Panc1 (cell line): ENCODE results near the gene MRPS27. TPM values are rescaled to one million over a fixed set of nuclear protein-coding genes. Genes with fewer than 3 reads are reported as not detected.

Experiments used
- ATAC-seq: fragments of 200-7000 bp; cut with Tn5 transposase; 2 replicates; pipeline ENCODE4 v1.9.1; 2020; ENCODE audit warnings: mild to moderate bottlenecking, moderate library complexity
- BruUV-seq: library from RNA; stranded (reverse); fragments of 400-500 nt; replicated peaks from 2 replicates; lab custom pipeline; 2021; lab: Mats Ljungman, UMichigan
- CTCF ChIA-PET: fragments of 300-600 bp; sonication (Branson Sonifier 250); formaldehyde crosslinking; loops from one replicate; lab custom pipeline; 2022; ENCODE audit warnings: antibody characterized with exemption; lab: Charles Lee
- POLR2A ChIA-PET: fragments of 300-600 bp; sonication (Branson Sonifier 250); formaldehyde crosslinking; loops from one replicate; lab custom pipeline; 2022; ENCODE audit warnings: antibody characterized with exemption; lab: Charles Lee
- DNase-seq: peaks from one replicate; pipeline ENCODE4 v3.0.0-alpha.2; 2010; ENCODE audit warnings: low read depth, low spot score
- H3K27ac ChIP-seq: 2 replicates; pipeline ENCODE4 v1.5.1; 2011; ENCODE audit warnings: mild to moderate bottlenecking, low read length, inconsistent platforms
- H3K27me3 ChIP-seq: fragments of 200-500 bp; sonication (Bioruptor generic); 2 replicates; pipeline ENCODE4 v1.6.0; 2014; ENCODE audit warnings: low read length, inconsistent platforms; ENCODE audit not compliant: control insufficient read depth, insufficient read depth
- H3K36me3 ChIP-seq: fragments of 200-500 bp; sonication (Bioruptor generic); 2 replicates; pipeline ENCODE4 v1.5.1; 2014; ENCODE audit warnings: inconsistent platforms, mild to moderate bottlenecking, low read length, moderate library complexity; ENCODE audit not compliant: control insufficient read depth, insufficient read depth
- H3K4me1 ChIP-seq: 2 replicates; pipeline ENCODE4 v1.5.1; 2011; ENCODE audit warnings: inconsistent platforms, mild to moderate bottlenecking, low read length, moderate library complexity; ENCODE audit not compliant: control insufficient read depth, insufficient read depth
- H3K4me3 ChIP-seq, 2 experiments: 2 replicates each; pipeline ENCODE4 v1.5.1; 2011 to 2012; ENCODE audit warnings: low read depth in 2 of 2, low read length in 2 of 2, mild to moderate bottlenecking in 2 of 2, inconsistent platforms in 1 of 2, moderate library complexity in 1 of 2
- H3K9me3 ChIP-seq: fragments of 200-500 bp; sonication (Bioruptor generic); 2 replicates; pipeline ENCODE4 v1.5.1; 2014; ENCODE audit warnings: low read depth, mild to moderate bottlenecking, inconsistent platforms, low read length, moderate library complexity; ENCODE audit not compliant: control insufficient read depth, insufficient read depth
- POLR2AphosphoS5 ChIP-seq: IDR thresholded peaks from 2 replicates; pipeline ENCODE4 v1.6.1; 2012; ENCODE audit warnings: mild to moderate bottlenecking, low read depth, low read length, moderate library complexity
- REST ChIP-seq, 2 experiments: IDR thresholded peaks; 2 replicates each; pipeline ENCODE4 v1.6.1; 2011 to 2012; ENCODE audit warnings: low read depth in 2 of 2, control low read depth in 1 of 2, low read length in 1 of 2, mild to moderate bottlenecking in 1 of 2, moderate library complexity in 1 of 2; ENCODE audit not compliant: insufficient read depth in 1 of 2
- SIN3A ChIP-seq: IDR thresholded peaks from 2 replicates; pipeline ENCODE4 v1.6.1; 2012; ENCODE audit warnings: low read depth, mild to moderate bottlenecking, low read length, moderate library complexity, borderline replicate concordance; ENCODE audit not compliant: insufficient read depth
- TCF7L2 ChIP-seq: IDR thresholded peaks from 2 replicates; pipeline ENCODE4 v1.6.1; 2011; ENCODE audit warnings: mild to moderate bottlenecking, low read depth, low read length, inconsistent platforms
- in situ Hi-C: cut with HindIII; loops from 2 replicates; pipeline ENCODE4 v1.10.0; 2016; ENCODE audit warnings: low sequenced_read_pairs, low pct_unique_long_range_greater_than_20kb
- intact Hi-C: fragments of 100-400 bp; cut with micrococcal nuclease; formaldehyde crosslinking; loops from one replicate; pipeline ENCODE4 v1.10.0; 2022; ENCODE audit not compliant: unreplicated experiment
- total RNA-seq: library from RNA; stranded (reverse); gene quantifications from one replicate; pipeline ENCODE4 v1.2.1, GENCODE V29; 2021; ENCODE audit not compliant: unreplicated experiment
- TF ChIP-seq, protein P1 (sequence below): fragments of 450-650 bp; IDR thresholded peaks from 2 replicates; pipeline ENCODE4 v1.5.1; 2017; ENCODE audit warnings: mild to moderate bottlenecking

The MRPS27 gene
- total RNA-seq, 1 experiment from 2014 or later = 67.2 TPM

DNA sequence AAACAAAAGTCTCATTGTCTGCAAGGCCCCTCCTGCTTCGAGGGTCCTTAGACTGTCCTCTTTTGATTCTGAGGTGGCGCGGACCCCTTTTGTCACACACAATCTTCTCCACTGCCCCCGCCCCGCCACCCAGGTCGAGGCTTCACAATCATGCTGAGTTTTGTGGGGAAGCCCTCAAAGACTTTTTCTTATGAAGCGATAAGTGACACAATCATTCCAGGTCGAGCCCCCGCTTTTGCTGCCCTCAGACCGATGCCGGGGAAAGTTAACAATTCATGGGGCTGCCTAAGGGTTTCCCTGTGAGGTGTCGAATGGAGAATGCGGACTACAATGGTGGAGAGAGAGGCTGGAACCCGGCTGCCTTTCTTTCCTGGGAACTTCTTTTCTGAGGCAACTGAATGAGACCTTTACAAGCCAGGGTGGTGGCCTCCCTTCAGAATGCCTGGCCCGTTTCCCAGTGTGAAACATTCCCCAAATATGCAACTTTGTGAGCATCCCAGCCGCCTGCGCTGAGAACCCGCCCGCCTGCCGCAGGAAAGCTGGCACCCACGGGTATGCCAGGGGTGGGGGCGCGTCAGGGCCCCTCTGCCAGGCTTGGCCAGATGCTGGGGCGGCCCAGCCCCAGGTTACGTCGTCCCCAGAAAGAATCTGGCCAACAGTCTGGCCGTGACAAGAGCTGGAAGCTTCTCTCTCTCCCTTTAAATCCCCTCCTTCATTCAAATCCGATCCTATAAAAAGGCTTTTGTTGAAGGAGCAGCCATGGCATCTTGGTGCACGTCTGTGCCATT, 140.8 kb downstream of the MRPS27 start:
- DNase-seq (no peak), ATAC-seq (peak; percentile 76)
- BruUV-seq = no TSS peak
- Histone ChIP-seq H3K27ac (no peak overlapping the region), H3K27me3 (no peaks in the 10 kb centered on the region), H3K4me3 (no peak overlapping the region), H3K4me1 (peaks cover 14% of the 10 kb centered on the region; the same call in 1 of the 2 replicates), H3K36me3 (no peaks in the 10 kb centered on the region), H3K9me3 (no peaks in the 10 kb centered on the region)
- intact Hi-C loops = no loop called here
- in situ Hi-C loops = no loop called here
- no peak for TF ChIP-seq REST (IDR thresholded peaks at IDR 0.05; ENCODE audit: insufficient read depth in 1 of 2, low read depth in 2 of 2, low read length in 1 of 2)
- TF ChIP-seq, protein P1, sequence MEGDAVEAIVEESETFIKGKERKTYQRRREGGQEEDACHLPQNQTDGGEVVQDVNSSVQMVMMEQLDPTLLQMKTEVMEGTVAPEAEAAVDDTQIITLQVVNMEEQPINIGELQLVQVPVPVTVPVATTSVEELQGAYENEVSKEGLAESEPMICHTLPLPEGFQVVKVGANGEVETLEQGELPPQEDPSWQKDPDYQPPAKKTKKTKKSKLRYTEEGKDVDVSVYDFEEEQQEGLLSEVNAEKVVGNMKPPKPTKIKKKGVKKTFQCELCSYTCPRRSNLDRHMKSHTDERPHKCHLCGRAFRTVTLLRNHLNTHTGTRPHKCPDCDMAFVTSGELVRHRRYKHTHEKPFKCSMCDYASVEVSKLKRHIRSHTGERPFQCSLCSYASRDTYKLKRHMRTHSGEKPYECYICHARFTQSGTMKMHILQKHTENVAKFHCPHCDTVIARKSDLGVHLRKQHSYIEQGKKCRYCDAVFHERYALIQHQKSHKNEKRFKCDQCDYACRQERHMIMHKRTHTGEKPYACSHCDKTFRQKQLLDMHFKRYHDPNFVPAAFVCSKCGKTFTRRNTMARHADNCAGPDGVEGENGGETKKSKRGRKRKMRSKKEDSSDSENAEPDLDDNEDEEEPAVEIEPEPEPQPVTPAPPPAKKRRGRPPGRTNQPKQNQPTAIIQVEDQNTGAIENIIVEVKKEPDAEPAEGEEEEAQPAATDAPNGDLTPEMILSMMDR = no peak
- no peak for TF ChIP-seq TCF7L2
- TF ChIP-seq POLR2AphosphoS5 = no peak
- no peak for TF ChIP-seq SIN3A
- POLR2A ChIA-PET = interaction anchor here (0.6 kb wide), 1 partner anchor 128 kb away, joined by 4 read pairs; no protein-coding TSS in a partner anchor
- CTCF ChIA-PET = no interaction called here

DNA sequence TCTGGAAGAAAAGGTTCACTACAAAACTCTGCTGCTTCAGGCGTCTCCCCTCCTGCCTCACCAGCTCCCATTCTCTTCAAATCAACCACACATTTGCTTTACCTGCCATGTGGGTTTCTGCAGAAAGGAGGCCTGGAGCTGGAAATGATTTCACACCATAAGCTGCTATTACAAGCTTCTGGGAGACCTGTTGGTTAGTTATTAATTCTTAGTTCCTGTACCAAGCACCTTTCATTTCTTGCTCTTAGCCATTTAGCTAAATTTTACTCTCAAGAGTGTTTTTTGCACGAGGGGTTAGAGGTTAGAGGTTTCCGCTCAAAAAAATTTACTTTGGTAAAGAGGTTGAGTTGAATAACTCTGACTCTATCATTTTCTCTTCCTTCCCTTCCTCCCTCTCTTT, 142.5 kb downstream of the MRPS27 start:
- H3K9me3 ChIP-seq = no peaks in the 10 kb centered on the region
- ChIA-PET CTCF (no interaction called here), POLR2A (interaction anchor here (0.6 kb wide), 1 partner anchor 52 kb away, joined by 3 read pairs; no protein-coding TSS in a partner anchor)
- intact Hi-C loops = no loop called here
- in situ Hi-C loops = no loop called here
- H3K27ac ChIP-seq = no peak overlapping the region
- ATAC-seq = no peak
- H3K36me3 ChIP-seq = no peaks in the 10 kb centered on the region
- DNase-seq = no peak
- no peak for TF ChIP-seq SIN3A
- no peak for TF ChIP-seq POLR2AphosphoS5
- no peak for TF ChIP-seq REST (IDR thresholded peaks at IDR 0.05; ENCODE audit: insufficient read depth in 1 of 2, low read depth in 2 of 2, low read length in 1 of 2)
- TF ChIP-seq, protein P1 = no peak
- TF ChIP-seq TCF7L2 = no peak
- no peak overlapping the region for H3K4me3 ChIP-seq
- no TSS peak for BruUV-seq
- H3K27me3 ChIP-seq = no peaks in the 10 kb centered on the region
- peaks cover 14% of the 10 kb centered on the region; the same call in 1 of the 2 replicates for H3K4me1 ChIP-seq
